T-helper 1 cell (primary cell): ENCODE results near the gene RPS19BP1.
A peak's percentile ranks its signal among the peaks of the same experiment; 100 is the strongest.

ENCODE experiments used
- DNase-seq, 5 donors: peaks; one replicate each; pipeline ENCODE4 v3.0.0-alpha.2; 2012 to 2020
- total RNA-seq, 4 donors: gene quantifications; one replicate each; lab custom pipeline; 2026; lab: John Stamatoyannopoulos, UW

The RPS19BP1 gene, protein sequence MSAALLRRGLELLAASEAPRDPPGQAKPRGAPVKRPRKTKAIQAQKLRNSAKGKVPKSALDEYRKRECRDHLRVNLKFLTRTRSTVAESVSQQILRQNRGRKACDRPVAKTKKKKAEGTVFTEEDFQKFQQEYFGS
- total RNA-seq = 20.1 to 41.0 (median 29.6) reads per million in 4 donors

DNA sequence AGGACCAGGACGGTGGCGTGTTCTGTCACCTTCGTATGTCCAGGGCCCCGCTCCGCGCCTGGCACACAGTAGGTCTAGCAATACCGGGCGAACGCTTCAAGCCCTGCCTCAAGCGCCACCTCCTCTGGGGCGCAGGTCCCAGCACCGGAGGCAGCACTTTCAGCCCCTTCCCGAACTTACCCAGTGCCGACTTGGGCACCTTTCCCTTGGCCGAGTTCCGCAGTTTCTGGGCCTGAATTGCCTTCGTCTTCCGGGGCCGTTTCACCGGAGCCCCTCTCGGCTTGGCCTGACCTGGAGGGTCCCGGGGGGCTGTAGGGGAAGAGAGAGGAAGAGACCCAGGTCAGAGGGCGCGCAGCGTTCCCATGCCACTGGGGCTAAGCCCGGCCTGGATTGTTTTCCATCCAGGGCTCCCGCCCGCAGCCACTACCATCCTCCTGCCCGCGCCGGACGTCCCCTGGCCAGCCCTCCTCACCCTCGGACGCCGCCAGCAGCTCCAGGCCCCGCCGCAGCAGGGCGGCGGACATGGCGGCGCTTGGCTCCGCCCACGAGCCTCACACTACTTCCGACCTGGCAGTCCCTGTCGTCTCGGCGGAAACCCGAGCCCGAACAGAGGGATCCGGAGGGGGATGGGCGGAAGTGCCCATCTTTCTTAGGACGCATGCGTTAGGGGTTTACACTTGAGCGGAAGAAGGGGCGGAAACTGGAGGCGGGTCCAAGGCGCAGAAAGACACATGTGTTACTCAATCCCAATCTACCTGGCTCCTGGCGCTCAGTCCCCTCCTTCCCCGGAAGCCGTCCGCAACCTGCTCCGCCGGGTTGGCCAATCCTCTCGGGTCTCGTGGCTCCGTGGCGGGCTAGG is at the start of gene RPS19BP1:
Gene RPS19BP1, minus strand, starts transcription at position 534 of the 859 bp plus-strand sequence. Its CDS starts 10 bp downstream, at position 524.
- peak; percentile 98 to 100 (median 99) for DNase-seq

DNA sequence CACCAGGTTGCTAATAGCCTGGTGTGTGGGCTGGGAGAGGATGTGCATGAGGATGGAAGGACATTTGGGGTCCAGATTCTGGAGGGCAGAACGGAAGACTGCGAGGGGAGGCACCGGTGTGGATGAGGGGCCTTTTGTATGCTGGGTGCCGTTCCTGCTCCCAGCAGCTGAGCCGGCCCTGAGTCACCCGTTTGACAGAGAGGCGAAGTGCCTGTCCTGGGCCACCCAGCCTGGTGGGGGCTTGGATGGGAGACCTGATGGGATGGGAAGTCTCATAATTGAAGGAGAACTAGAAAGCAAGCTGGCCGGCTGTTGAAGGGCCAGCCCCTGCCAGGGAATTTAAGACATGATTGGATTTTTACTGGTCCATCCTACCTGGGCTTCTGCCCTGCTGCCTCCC is 48.8 kb upstream of the RPS19BP1 start:
- DNase-seq = no peak

DNA sequence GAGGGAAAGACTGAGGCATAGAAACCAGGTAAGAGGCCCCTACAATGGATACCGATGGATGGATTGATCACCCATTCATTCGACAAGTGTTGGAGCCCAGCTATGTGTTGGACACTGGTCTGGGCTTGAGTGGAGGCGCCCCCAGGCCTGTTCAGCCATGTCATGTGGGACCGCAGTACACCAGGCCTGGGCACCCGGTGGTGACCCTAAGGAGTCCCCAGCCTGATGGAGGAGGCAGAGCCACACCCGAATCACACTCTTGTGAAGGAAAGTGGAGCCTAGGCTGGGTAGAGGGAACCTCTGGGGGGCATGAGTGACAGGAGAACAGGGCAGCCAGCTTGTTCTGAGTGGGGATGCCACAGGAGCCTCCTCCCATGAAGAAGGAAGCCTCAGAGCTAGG is 48.2 kb upstream of the RPS19BP1 start:
- no peak for DNase-seq

DNA sequence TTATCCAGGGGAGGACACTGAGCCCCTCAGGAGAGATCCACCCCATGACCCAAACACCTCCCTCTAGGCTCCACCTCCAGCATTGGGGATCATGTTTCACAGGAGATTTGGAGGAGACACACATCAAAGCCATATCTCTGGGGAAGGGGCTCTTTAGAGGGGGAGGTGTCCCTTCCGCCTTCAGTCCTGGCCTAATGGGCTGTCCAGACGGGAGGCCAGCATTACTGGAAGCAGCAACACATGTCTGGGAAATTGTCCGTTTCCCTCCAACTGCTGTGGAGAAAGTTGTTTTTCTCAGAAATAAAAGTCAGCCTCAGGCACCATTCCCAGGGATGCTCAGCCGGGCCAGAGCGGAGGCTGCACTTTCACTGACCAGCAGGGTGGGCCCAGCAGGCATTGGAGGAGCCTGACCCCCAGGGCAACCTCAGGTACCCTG is 47.5 kb upstream of the RPS19BP1 start:
- no peak for DNase-seq

DNA sequence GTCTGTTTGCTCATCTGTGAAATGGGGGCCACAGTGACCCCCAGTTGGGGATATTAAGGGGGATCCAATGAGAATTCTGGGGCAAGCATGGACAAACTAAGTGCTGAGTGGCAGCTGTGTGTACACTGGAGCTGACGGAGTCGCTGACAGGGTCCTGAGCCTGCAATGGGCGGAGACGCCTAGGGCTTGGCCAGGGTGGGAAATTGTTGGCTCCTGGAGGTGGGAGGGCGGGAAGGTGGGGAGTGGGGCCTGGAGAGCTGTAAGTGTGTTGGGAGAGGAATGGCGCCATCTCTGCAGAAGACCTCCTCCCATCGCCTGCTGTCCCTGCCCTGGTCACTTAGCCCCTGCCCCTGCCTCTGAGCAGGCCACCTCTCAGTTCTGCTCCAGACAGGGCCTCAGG is 45.4 kb upstream of the RPS19BP1 start:
- no peak for DNase-seq

DNA sequence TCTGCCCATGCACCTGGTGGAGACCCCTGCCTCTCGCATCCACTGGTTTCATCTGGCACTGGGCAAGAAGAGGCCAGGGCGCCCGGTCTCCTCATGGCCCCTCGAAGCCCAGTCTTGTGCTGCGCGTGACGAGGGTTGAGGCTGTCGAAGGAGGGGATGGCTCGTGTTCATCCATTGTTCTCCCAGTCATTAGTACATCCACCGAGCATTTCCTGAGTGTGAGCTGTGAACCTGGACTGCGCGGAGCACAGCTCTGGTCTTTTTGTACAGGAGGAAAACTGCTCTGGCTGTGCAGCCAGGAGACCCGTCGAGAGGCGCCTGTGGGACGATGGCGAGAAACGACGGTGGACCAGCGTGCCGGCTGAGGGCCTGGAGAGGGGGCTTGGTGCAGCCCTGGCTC is 44.8 kb upstream of the RPS19BP1 start:
- no peak for DNase-seq

DNA sequence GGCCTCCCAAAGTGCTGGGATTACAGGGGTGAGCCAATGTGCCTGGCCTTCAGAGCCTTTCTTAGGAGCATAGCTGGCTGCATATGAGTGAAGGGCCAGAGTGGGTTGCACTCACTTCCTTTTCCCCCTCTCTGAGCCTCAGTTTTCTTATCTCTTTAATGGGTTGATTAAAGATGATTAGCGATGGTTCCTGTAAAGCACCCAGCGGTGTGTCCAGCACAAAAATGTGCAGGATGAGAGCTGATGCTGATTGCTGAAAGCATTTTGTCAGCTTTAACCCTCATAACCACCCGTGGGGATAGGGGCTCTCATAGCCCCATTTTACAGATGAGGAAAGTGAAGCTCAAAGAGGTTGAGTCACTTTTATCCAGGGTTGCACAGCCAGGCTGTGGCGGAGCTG is 43.5 kb upstream of the RPS19BP1 start:
- DNase-seq = no peak

DNA sequence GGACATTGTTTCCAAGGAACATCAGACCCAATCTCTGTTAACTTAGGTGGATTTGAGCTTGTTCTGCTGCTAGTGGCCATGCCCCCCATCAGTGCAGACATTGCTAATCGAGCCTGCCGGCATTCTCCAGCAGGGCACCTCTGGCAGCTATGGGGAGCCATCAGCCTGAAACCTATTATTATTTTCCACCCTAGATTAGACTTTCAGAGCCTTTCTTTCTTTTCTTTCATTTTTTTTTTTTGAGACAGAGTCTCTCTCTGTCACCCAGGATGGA is 42.9 kb upstream of the RPS19BP1 start:
- DNase-seq = no peak

DNA sequence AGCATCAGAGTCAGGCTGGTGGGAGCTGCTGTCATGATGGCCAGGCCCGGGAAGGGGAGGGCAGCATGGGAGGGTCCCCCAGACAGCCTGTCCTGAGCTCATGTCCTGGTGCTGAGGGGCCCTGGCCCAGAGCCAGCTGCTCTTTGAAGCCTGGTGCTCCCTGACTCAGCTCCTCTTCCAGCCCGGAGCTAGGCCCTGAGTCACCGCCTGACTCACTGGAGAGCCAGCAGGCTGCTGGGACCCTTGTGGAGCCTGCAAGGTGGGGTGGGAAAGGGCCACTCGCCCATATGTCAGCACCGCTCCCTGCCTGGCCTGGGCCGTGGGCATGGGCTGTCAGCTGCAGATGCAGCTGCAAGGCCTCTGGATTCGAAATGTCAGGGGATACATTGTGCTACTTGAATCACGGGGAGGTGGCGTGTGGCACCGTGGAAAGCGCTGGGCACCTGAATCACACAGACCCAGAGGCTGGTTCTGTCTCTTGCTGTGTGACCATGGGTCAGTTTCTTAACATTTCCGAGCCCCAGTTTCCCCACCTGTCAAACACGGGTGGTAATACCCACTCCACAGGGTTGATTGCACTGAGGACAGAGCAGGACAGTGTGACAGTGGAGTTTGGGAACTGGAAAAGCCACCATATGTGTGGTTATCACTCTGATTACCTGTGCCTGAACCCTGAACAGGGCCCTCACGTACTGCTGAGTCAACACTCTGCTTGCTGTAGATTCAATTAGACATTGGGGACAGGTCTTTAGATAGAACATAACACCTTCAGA is 42.4 kb upstream of the RPS19BP1 start:
- no peak for DNase-seq

DNA sequence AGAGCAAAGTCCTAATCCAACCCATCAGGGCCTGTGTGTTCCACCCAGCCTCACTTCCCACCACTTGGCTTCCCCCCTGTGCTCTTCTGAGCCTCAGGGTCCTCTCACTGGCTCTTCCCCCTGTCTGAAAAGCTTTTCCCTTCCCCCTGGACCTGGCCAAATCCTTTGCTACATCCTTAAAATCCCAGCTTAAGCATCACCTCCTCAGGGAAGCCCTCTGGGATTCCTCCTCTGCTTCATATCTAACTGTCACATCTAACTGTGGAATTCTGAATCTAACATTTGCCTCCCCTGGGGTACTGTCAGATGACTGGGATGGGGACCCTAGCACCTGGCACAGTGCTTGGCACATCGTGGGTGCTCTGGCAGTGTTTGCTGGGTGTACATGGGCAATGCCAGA is 39.0 kb upstream of the RPS19BP1 start:
- DNase-seq = no peak

DNA sequence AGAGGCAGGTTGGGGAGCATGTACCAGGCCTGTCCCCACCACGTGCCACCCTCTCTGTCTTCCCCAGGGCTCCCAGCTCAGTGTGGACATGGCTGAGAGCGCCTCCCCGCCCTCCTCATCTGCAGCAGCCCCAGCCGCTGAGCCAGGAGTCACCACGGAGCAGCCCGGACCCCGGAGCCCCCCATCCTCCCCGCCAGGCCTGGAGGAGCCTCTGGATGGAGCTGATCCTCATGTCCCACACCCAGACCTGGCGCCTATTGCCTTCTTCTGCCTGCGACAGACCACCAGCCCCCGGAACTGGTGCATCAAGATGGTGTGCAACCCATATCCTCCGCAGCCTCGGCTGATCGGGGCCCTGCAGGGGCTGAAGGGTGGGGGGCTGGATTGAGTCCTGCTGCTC is 38.1 kb upstream of the RPS19BP1 start, which contains the start of gene CACNA1I:
Gene CACNA1I, plus strand, starts transcription at position 89 of the 400 bp plus-strand sequence. Its CDS starts 0 bp downstream, at position 89.
- DNase-seq = no peak

DNA sequence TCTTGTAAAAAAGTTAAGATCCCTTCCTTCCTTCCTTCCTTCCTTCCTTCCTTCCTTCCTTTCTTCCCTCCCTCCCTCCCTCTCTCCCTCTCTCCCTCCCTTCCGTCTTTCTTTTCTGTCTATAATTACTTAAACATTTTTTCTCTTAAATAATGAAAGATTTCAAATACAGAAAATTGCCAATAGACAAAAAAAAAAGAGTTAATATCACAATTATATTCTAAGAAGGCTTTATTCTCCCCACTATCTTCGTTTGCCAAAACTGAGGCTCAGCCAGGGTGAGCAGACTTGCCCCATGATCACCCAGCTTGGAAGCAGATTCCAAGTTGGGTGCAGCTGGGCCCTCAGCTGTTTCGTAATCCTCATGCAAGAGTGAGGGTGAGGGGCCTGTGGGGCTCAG is 37.7 kb upstream of the RPS19BP1 start:
- no peak for DNase-seq

DNA sequence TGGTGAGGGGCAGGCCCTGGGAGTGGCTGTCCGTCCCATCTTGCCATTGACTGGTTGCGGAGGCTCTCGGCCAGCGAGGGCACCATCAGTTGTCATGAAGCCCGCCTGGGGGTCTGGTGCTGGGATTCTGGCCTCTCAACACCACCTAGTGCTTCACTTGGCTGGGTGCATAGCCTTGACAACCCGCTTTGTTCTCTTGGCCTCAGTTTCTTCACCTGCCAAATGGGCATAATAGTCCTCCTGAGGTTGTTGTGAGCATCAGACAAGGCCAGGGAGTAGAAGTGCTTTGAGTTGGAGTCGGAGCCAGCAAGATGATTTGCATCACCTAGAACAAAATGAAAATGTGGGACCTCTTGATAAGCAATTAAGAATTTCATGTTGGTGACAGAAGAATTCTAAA is 36.5 kb upstream of the RPS19BP1 start:
- DNase-seq = no peak

DNA sequence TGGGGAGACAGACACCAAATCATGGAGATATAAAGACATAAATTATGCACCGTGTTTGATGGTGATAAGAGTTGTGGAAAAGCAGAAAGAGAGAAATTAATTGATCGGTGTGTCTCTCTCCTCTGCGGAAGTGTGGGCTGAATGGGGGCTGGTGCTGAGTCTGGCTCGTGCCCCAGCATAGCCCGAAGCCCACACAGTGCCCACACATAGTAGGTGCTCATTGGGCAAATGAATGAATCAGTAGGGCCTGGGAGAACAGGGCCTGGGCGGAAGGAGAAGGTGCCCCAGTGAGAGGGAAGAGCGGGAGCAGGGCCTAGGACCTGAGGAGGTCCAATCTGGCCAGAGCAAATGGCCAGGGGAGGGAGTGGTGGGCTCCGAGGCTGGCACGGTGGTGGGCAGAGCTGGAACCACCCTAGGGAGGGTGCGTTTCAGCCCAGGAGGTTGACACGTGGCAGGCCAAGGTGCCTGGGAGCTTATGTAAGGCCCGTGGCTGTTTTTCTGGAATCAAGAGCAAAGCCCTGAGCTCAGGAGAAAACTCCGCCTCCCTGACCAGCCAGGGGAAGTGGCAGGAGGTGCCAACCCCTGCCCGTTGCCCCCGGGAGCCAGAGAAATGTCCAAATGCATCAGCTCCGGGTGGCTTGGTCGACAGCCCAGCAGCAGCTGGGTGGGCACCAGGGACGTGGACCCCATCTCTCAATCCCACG is 35.9 kb upstream of the RPS19BP1 start:
- no peak for DNase-seq

DNA sequence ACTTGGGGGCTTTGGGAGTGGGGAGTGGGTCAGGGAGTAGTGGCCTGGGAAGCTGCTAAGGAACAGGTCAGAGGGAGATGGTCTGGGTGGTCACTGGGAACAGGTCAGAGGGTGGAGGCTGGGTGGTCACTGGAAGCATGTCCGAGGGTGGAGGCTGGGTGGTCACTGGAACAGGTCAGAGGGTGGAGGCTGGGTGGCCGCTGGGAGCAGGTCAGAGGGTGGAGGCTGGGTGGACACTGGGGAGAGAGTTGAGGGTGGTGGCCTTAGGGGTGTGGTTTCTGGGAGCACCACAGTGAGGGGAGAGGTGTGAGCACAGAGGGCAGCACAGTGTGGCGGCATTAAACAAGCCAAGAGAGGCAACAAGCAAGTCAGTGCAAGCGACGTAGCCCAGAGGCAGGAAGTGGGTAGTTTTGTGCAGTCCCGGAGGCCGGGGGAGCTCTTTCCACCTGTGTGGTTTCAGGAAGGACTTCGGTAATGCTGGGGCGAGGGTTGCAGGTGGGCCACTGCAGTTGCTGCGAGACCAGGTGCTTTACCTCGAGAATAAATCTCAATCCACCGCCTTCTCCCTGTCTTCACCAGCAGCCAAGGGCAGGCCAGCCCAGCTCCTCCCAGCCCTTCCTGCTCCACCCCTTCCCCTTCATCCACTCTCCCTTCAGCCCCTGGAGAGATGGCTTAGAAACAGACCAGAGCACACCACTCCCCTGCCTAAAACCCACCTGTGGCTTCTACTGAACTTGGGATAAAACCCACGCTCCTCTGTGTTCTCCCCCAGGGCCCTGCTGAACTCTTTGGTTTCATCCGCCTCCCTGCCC is 34.8 kb upstream of the RPS19BP1 start:
- peak in 2 of 5 donors; percentile 32 to 59 for DNase-seq

DNA sequence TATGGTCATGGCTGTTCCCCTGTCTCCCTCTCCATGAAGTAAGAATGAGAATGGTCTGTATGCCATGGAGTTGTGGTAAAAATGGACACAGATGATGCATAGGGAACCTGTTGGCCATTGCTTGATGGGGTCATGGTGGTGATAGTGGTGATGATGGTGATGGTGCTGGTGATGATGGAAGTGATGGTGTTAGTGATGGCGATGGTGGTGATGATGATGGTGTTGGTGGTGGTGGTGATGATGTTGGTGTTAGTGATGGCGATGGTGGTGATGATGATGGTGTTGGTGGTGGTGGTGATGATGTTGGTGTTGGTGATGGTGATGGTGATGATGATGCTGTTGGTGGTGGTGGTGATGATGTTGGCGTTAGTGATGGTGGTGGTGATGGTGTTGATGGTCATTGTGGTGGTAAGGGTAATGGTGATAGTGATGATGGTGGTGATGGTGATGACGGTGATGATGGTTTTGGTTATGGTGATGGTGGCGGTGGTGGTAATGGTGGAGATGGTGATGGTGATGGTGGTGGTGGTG is 32.9 kb upstream of the RPS19BP1 start:
- DNase-seq = no peak

DNA sequence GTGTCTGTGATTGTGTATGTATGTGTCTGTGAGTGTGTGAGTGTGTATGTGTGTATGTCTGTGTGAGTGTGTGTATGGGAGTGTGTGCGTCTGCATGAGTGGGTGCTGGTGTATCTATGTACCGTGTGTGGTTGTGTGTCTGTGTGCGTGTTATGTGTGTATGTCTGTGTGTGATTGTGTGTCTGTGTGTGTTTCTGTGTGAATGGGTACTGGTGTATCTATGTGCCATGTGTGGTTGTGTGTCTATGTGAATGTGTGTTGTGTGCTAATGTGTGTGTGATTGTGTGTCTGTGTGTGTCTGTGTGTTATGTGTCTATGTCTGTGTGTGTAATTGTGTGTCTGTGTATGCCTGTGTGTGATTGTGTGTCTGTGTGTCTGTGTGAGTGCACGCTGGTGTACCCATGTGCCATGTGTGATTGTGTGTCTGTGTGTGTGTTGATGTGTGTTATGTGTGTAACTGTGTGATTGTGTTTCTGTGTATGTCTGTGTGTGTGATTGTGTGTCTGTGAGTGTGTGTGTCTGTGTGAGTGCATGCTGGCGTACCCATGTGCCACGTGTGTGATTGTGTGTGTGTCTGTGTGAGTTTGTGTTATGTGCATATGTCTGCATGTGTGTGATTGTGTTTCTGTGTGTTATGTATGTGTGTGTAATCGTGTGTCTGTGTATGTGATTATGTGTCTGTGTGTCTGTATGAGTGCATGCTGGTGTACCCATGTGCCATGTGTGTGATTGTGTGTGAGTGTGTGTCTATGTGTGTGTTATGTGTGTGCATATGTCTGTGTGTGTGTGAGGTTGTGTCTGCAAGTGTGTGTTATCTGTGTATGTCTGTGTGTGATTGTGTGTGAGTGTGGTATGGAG is 31.3 kb upstream of the RPS19BP1 start:
- DNase-seq = no peak

DNA sequence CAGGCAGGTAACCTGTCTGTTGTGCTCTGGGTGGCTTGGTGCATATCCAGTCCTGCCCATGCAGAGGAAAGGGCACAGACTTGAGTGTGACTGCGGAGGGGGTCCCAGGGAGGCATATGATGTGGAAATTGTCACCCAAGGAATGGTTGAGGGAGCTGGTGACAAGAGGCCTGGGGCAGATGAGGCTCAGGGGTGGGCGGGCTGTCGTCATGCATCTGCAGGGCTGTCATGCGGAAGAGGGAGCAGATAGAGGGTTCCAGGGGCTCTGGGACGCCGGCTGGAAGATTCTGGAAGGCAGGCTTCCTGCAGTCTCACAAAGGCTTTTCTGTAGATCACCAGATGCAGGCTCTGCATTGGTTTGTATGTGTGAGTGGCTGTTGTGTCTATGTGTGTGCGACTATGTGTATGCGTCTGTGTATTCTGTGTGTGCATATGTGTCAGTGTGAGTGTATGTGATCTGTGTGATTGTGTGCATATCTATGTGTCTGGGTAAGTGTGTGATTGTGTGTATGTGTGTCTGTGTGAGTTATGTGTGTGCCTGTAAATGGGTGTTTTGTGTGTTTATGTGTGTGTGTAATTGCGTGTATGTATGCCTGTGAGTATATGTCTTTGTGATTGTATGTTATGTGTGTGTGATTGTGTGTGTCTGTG is 30.4 kb upstream of the RPS19BP1 start:
- DNase-seq = no peak

DNA sequence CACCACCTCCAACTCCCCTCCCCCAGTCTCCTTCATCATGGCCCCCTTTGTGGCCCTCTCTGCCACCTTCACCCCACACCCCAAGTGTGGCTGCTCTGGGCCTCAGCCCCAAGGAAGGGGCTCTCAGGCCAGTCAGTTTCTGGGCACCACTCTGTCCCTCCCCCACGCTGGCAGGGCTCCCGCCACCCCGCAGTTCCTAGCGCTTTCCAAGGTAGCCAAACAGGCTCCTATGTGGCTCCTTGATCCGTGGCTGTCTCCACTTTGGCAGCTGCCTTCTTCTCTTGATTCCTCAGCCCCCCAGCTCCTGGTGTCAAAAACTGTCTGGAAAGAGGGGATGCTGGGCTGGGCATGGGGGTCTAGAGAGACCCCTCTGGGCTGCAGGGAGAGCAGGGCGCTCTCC is 27.6 kb upstream of the RPS19BP1 start:
- no peak for DNase-seq

DNA sequence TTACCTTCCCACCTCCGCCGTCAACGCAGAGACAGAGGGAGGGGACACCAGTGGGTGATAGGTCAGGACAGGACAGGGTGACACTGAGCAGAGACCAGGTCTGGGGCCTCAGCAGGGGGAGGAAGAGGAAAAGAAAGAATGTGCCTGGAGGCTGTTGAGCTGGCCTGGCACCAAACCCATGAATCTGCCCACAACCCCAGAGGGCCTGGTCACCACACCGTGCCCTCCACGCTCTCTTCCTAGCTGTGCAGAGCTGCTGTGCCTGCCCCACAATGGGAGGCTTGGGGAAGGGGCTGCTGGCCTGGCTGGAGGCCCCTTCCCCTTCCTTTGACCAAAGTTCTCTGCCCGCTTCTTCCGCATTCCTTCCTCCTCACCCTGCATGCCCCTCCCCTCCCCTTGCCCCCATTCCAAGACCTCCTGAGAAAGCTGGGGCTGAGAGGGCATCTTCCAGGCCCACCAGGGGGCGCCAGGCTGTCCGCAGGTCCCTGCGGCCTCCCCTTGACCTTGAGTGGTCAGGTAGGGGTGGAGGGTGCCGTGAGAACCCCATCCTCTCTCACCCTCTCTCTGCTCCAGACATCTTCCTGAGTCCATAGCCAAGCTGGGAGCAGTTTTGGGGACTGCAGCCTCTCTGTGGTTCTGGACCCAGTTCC is 27.0 kb upstream of the RPS19BP1 start:
- DNase-seq = no peak
